OCI-LY3 (cell line): ENCODE measurements around the gene CELF2.

Experiments
- EZH2phosphoT487 ChIP-seq: fragments of 200-600 bp; shearing (Covaris generic); IDR thresholded peaks from 2 replicates; pipeline ENCODE4 v1.6.1; 2018; ENCODE audit warnings: antibody characterized with exemption, mixed run types, low read depth
- TF ChIP-seq, protein P1 (sequence below): fragments of 200-600, 300-600 bp; sonication (generic); IDR thresholded peaks from 2 replicates; pipeline ENCODE4 v1.5.1; 2014; ENCODE audit warnings: antibody characterized with exemption, low read length, low read depth

DNA sequence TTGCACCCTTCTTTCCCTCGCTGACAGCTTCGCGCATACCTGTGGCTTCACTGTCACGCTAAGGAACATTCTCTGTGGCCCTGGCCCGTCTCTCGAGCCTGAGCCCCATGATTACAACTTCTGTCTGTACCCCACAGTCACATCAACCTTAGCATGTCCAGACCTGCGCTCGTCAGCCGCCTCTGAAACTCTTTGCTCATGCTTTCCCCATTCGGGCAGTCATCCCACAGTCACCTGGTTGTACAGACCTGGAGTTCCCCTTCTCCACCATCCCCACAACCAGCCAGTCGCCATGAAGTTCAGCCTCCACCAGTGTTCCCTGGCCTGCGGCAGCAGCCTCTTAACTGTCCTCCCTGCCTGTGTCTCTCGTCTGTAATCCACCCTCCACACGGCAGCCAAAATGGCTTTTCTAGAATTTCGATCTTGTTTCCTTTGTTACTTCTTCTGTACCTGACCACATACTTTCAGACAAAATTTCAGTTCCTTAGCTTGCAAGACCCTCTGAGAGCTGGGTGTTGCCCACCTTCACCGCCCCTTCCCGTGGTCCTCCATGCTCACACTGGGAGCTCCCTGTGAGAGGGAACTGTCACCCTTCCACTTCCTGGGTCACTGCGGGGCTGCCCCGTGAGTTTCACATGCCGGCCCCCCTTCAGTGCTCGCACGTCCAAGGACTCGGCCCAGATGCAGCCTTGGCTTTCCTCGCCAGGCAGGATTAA is 229.2 kb downstream of the CELF2 start:
- TF ChIP-seq, protein P1, sequence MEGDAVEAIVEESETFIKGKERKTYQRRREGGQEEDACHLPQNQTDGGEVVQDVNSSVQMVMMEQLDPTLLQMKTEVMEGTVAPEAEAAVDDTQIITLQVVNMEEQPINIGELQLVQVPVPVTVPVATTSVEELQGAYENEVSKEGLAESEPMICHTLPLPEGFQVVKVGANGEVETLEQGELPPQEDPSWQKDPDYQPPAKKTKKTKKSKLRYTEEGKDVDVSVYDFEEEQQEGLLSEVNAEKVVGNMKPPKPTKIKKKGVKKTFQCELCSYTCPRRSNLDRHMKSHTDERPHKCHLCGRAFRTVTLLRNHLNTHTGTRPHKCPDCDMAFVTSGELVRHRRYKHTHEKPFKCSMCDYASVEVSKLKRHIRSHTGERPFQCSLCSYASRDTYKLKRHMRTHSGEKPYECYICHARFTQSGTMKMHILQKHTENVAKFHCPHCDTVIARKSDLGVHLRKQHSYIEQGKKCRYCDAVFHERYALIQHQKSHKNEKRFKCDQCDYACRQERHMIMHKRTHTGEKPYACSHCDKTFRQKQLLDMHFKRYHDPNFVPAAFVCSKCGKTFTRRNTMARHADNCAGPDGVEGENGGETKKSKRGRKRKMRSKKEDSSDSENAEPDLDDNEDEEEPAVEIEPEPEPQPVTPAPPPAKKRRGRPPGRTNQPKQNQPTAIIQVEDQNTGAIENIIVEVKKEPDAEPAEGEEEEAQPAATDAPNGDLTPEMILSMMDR, result no peak
- no peak for TF ChIP-seq EZH2phosphoT487
